ENCODE measurements around the gene PARD6B. TPM values are rescaled to one million over a fixed set of nuclear protein-coding genes. Genes with fewer than 3 reads are reported as not detected.
A peak's percentile ranks its signal among the peaks of the same experiment; 100 is the strongest.
"Not testable (repeated sequence)": the region's sequence is repeated elsewhere in the genome, so short reads cannot be mapped to it uniquely, and the experiment has no call there.

PARD6B gene
- total RNA-seq, 2 experiments from 2014 or later, result 3.9 to 4.1 TPM

GRCh38 chr20:50744143-50744792 is 12.9 kb downstream of the PARD6B start:
- no peak for DNase-seq
- Mint-ChIP-seq H3K4me1 (peaks cover 27% of the 10 kb centered on the region), H3K36me3 (peaks cover 15% of the 10 kb centered on the region), H3K4me3 (no peak overlapping the region), H3K27ac (no peak overlapping the region), H3K9me3 (no peaks in the 10 kb centered on the region), H3K27me3 (no peaks in the 10 kb centered on the region)

GRCh38 chr20:50745634-50746137 is 14.3 kb downstream of the PARD6B start:
- no peak overlapping the region for H3K4me3 Mint-ChIP-seq

GRCh38 chr20:50746138-50746940 is 15.0 kb downstream of the PARD6B start:
- peaks cover 17% of the 10 kb centered on the region for H3K4me1 Mint-ChIP-seq
- no peaks in the 10 kb centered on the region for H3K9me3 Mint-ChIP-seq
- DNase-seq, result no peak
- peak overlapping the region; percentile 30 for H3K27ac Mint-ChIP-seq
- H3K36me3 Mint-ChIP-seq, result peaks cover 4% of the 10 kb centered on the region
- no peaks in the 10 kb centered on the region for H3K27me3 Mint-ChIP-seq
- H3K4me3 Mint-ChIP-seq, result no peak overlapping the region

More at GRCh38 chr20:50745634-50746137, 14.3 kb downstream of the PARD6B start:
- H3K27me3 Mint-ChIP-seq, result no peaks in the 10 kb centered on the region
- peaks cover 10% of the 10 kb centered on the region for H3K36me3 Mint-ChIP-seq
- no peaks in the 10 kb centered on the region for H3K9me3 Mint-ChIP-seq
- peaks cover 22% of the 10 kb centered on the region for H3K4me1 Mint-ChIP-seq
- H3K27ac Mint-ChIP-seq, result peak overlapping the region; percentile 30
- no peak for DNase-seq

- DNase-seq, result no peak
- Mint-ChIP-seq H3K27me3 (no peaks in the 10 kb centered on the region), H3K4me3 (peak overlapping the region; percentile 36), H3K4me1 (peaks cover 17% of the 10 kb centered on the region), H3K9me3 (no peaks in the 10 kb centered on the region), H3K36me3 (peaks cover 4% of the 10 kb centered on the region), H3K27ac (peak overlapping the region; percentile 32)
These were observed 15.9 kb downstream of the PARD6B start for GRCh38 chr20:50747275-50747674.

GRCh38 chr20:50750145-50750671 is 18.8 kb downstream of the PARD6B start:
- H3K36me3 Mint-ChIP-seq, result peaks cover 4% of the 10 kb centered on the region
- peaks cover 17% of the 10 kb centered on the region for H3K4me1 Mint-ChIP-seq
- no peak overlapping the region for H3K27ac Mint-ChIP-seq

DNA sequence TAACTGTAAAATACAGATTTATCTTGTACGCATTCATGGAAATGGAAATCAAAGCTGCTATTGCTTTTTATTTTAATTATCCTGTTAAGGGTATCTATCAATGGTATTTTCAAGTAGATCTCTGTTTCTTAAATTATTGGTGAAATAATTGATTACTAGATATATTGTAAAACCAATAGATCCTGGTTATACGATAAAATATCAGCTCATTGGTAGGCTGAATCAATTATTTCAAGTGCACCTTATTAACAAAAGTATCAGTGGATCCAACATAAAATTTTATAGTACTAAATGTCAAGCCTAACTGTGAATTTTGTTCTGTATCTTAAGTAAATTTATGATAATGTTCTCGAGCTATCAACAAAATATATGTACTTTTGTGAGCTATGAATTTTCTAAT is 21.8 kb downstream of the PARD6B start:
- peaks cover under 1% of the 10 kb centered on the region for H3K36me3 Mint-ChIP-seq
- H3K4me1 Mint-ChIP-seq, result no peaks in the 10 kb centered on the region
- no peak for DNase-seq
- no peak overlapping the region for H3K4me3 Mint-ChIP-seq
- no peak overlapping the region for H3K27ac Mint-ChIP-seq
- H3K27me3 Mint-ChIP-seq, result no peaks in the 10 kb centered on the region
- H3K9me3 Mint-ChIP-seq, result no peaks in the 10 kb centered on the region

More at GRCh38 chr20:50750145-50750671, 18.8 kb downstream of the PARD6B start:
- Mint-ChIP-seq H3K9me3 (no peaks in the 10 kb centered on the region), H3K27me3 (no peaks in the 10 kb centered on the region), H3K4me3 (no peak overlapping the region)
- no peak for DNase-seq

- H3K27me3 Mint-ChIP-seq, result no peaks in the 10 kb centered on the region
- no peak for DNase-seq
- no peaks in the 10 kb centered on the region for H3K36me3 Mint-ChIP-seq
- H3K4me1 Mint-ChIP-seq, result no peaks in the 10 kb centered on the region
- no peaks in the 10 kb centered on the region for H3K9me3 Mint-ChIP-seq
- no peak overlapping the region for H3K27ac Mint-ChIP-seq
- no peak overlapping the region for H3K4me3 Mint-ChIP-seq
These were observed 23.0 kb downstream of the PARD6B start for GRCh38 chr20:50754420-50754819.

DNA sequence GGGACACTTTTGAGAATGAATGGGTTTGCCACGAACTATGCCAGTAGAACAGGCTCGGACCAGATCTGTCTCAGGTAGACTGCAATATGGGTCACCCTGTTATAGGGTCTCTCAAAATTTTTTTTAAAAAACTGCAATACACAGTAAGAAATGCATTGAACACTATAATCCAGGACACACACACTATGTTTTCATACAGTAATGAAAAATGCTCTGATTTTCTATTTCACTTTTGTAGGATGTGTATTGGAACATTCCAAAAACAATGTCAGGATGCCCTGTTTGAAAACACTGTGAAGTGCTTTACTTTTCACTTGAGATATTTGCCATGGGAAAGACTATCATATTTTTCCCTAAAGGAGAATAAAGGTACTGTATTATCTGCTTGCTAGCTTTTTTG is 25.1 kb downstream of the PARD6B start:
- no peak overlapping the region for H3K4me3 Mint-ChIP-seq
- no peak for DNase-seq
- no peaks in the 10 kb centered on the region for H3K9me3 Mint-ChIP-seq
- no peak overlapping the region for H3K27ac Mint-ChIP-seq
- no peaks in the 10 kb centered on the region for H3K4me1 Mint-ChIP-seq
- no peaks in the 10 kb centered on the region for H3K36me3 Mint-ChIP-seq
- no peaks in the 10 kb centered on the region for H3K27me3 Mint-ChIP-seq

GRCh38 chr20:50758469-50758868 is 27.1 kb downstream of the PARD6B start:
- H3K4me3 Mint-ChIP-seq, result no peak overlapping the region

GRCh38 chr20:50758992-50759391 is 27.6 kb downstream of the PARD6B start:
- Mint-ChIP-seq H3K4me3 (no peak overlapping the region), H3K27ac (no peak overlapping the region), H3K4me1 (no peaks in the 10 kb centered on the region), H3K36me3 (no peaks in the 10 kb centered on the region), H3K27me3 (no peaks in the 10 kb centered on the region), H3K9me3 (no peaks in the 10 kb centered on the region)
- DNase-seq, result no peak

More at GRCh38 chr20:50758469-50758868, 27.1 kb downstream of the PARD6B start:
- DNase-seq, result no peak
- Mint-ChIP-seq H3K9me3 (no peaks in the 10 kb centered on the region), H3K27me3 (no peaks in the 10 kb centered on the region), H3K4me1 (no peaks in the 10 kb centered on the region), H3K27ac (no peak overlapping the region), H3K36me3 (no peaks in the 10 kb centered on the region)

GRCh38 chr20:50759678-50760077 is 28.3 kb downstream of the PARD6B start:
- Mint-ChIP-seq H3K4me3 (no peak overlapping the region), H3K36me3 (no peaks in the 10 kb centered on the region), H3K27me3 (no peaks in the 10 kb centered on the region), H3K27ac (no peak overlapping the region), H3K9me3 (no peaks in the 10 kb centered on the region), H3K4me1 (no peaks in the 10 kb centered on the region)
- no peak for DNase-seq

DNA sequence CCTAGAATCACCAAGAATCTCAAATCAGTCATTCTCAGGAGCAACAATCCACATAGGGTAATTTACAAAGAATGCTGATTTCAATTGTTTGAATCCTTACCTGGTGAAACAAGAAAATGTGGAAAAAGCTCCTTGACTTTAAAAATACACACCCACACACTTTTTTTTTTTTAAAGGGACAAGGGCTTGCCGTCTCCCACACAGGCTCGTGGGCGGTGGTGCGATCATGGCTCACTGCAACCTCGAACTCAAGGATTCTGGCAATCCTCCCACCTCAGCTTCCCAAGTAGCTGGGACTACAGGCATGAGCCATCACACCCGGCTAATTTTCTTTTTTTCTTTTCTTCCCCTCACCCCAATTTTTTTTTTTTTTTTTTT is 30.7 kb downstream of the PARD6B start:
- DNase-seq, result no peak
- H3K27ac Mint-ChIP-seq, result no peak overlapping the region
- no peaks in the 10 kb centered on the region for H3K4me1 Mint-ChIP-seq
- H3K9me3 Mint-ChIP-seq, result no peaks in the 10 kb centered on the region
- no peaks in the 10 kb centered on the region for H3K27me3 Mint-ChIP-seq
- no peak overlapping the region for H3K4me3 Mint-ChIP-seq
- no peaks in the 10 kb centered on the region for H3K36me3 Mint-ChIP-seq

DNA sequence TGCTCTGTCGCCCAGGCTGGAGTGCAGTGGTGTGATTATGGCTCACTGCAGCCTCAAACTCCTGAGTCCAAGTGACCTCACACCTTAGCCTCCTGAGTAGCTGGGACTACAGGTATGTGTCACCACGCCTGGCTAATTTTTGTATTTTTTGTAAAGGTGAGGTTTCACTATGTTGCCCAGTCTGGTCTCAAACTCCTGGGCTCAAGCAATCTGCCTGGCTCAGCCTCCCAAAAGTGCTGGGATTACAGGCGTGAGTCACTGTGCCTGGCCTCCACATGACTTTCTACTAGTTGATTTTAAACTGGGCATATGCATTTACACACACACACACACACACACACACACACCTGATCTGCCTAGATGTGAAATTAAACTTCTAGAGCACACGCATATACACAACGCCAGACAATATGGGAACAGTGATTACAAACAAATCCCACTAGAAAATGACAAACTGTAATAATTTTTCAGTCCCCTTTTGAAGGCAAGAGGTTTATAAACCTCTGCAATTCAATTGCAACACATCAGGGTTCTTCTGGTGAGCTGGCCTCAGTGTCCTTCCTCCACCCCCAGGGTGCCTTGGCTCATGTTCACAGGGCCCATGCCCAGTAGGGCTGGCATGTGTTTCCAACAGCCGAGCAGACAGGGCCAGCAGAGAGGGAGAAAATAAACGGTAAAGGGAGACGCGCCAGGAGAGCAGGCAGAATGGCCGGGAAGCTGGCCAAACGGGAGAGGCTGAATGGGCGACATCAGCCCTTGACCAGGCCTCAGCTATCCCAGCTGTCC is 31.2 kb downstream of the PARD6B start:
- Mint-ChIP-seq H3K36me3 (no peaks in the 10 kb centered on the region), H3K9me3 (no peaks in the 10 kb centered on the region), H3K27me3 (no peaks in the 10 kb centered on the region), H3K27ac (no peak overlapping the region), H3K4me3 (no peak overlapping the region), H3K4me1 (no peaks in the 10 kb centered on the region)
- no peak for DNase-seq

DNA sequence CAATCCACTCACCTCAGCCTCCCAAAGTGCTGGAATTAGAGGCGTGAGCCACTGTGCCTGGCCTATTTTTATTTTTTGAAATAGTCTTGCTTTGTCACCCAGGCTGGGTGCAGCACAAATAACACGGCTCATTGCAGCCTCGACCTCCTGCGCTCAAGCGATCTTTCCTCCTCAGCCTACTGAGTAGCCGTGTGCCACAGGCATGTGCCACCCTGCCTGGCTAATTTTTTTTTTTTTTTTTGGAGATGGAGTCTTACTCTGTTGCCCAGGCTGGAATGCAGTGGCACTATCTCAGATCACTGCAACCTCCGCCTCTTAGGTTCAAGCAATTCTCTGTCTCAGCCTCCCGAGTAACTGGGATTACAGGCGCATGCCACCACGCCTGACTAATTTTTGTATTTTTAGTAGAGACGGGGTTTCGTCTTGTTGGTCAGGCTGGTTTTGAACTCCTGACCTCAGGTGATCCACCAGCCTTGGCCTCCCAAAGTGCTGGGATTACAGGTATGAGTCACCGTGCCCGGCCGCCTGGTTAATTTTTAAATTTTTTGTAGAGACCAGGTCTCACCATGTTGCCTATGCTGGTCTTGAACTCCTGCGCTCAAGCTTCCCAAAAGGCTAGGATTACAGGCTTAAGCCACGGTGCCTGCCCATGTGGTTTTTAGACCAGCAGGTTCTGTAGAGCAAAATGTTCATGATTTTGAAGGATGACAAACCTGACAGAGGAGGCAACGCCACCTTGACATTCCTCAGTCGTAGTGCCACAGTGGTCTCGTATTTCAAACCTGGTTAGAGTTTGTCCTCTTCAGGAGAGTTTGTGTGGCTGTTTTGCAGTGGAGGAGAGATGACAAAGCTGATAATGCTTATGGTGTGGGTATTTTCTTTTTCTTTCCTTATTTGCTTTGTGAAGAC is 32.4 kb downstream of the PARD6B start:
- DNase-seq, H3K27me3 Mint-ChIP-seq, H3K36me3 Mint-ChIP-seq, H3K4me3 Mint-ChIP-seq, H3K4me1 Mint-ChIP-seq, H3K9me3 Mint-ChIP-seq, H3K27ac Mint-ChIP-seq: not testable (repeated sequence)
